HAP-1 (cell line): ENCODE data around the gene ZNF277.

Experiments used
- DNase-seq, 2 experiments: peaks; one replicate each; pipeline ENCODE4 v3.0.0-alpha.2; 2016 to 2020; ENCODE audit warnings: low spot score in 2 of 2
- H3K27me3 ChIP-seq: fragments of 250-450 bp; sonication (Bioruptor Pico); 2 replicates; pipeline ENCODE4 v1.5.1; 2020; ENCODE audit warnings: low read depth, mild to moderate bottlenecking, moderate library complexity
- H3K36me3 ChIP-seq: fragments of 250-450 bp; sonication (Bioruptor Pico); replicated peaks from 2 replicates; pipeline ENCODE4 v1.5.1; 2020; ENCODE audit warnings: mild to moderate bottlenecking
- H3K4me1 ChIP-seq: fragments of 250-450 bp; sonication (Bioruptor Pico); 2 replicates; pipeline ENCODE4 v1.5.1; 2020; ENCODE audit warnings: mild to moderate bottlenecking
- H3K4me3 ChIP-seq: fragments of 250-450 bp; sonication (Bioruptor Pico); 2 replicates; pipeline ENCODE4 v1.5.1; 2020; ENCODE audit warnings: mild to moderate bottlenecking, moderate library complexity
- H3K9me3 ChIP-seq: fragments of 250-450 bp; sonication (Bioruptor Pico); 2 replicates; pipeline ENCODE4 v1.5.1; 2020; ENCODE audit warnings: mild to moderate bottlenecking, moderate library complexity
- in situ Hi-C: fragments of 300-500 bp; cut with MboI; formaldehyde crosslinking; loops from 3 replicates; pipeline ENCODE4 v1.14.3; 2020; ENCODE audit warnings: low sequenced_read_pairs, inconsistent platforms, mixed read lengths

Gene ZNF277

GRCh38 chr7:112172870-112173567, 33.5 kb upstream of the ZNF277 start:
- H3K9me3 ChIP-seq: no peaks in the 10 kb centered on the region
- peaks cover 6% of the 10 kb centered on the region; the same call in 1 of the 2 replicates for H3K27me3 ChIP-seq
- in situ Hi-C loops: no loop called here
- H3K4me3 ChIP-seq: no peak overlapping the region
- no peaks in the 10 kb centered on the region for H3K36me3 ChIP-seq
- peaks cover 4% of the 10 kb centered on the region; the same call in 1 of the 2 replicates for H3K4me1 ChIP-seq
- DNase-seq: peak; percentile 26 to 56

DNA sequence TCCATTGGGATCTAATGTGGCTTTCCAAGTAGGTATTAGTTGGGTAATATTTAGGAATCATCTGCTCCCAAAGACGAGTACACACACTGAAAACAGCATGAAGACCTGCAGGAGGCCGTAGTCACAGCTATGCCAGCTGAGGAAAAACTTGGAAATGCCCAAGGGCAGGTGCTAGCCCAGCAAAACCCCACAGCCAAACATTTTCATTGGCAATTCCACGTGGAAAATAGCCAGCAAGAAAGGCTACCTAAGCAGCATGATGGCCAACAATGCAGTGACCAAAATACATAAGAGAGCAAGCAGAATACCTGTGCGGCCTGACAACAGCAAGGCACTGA, 33.0 kb upstream of the ZNF277 start:
- Histone ChIP-seq H3K27me3 (peaks cover 6% of the 10 kb centered on the region; the same call in 1 of the 2 replicates), H3K9me3 (no peaks in the 10 kb centered on the region), H3K4me1 (peaks cover 4% of the 10 kb centered on the region; the same call in 1 of the 2 replicates), H3K36me3 (no peaks in the 10 kb centered on the region), H3K4me3 (no peak overlapping the region)
- in situ Hi-C loops: no loop called here
- no peak for DNase-seq

- no peaks in the 10 kb centered on the region for H3K9me3 ChIP-seq
- no peak overlapping the region for H3K4me3 ChIP-seq
- peaks cover 6% of the 10 kb centered on the region; the same call in 1 of the 2 replicates for H3K27me3 ChIP-seq
- no peaks in the 10 kb centered on the region for H3K36me3 ChIP-seq
- in situ Hi-C loops: no loop called here
- peaks cover 4% of the 10 kb centered on the region; the same call in 1 of the 2 replicates for H3K4me1 ChIP-seq
- no peak for DNase-seq
Observed at GRCh38 chr7:112174192-112174591, 32.3 kb upstream of the ZNF277 start.

- Histone ChIP-seq H3K27me3 (peaks cover 11% of the 10 kb centered on the region; the same call in 1 of the 2 replicates), H3K4me3 (no peak overlapping the region), H3K9me3 (no peaks in the 10 kb centered on the region), H3K4me1 (peaks cover 4% of the 10 kb centered on the region; the same call in 1 of the 2 replicates), H3K36me3 (no peaks in the 10 kb centered on the region)
- DNase-seq: no peak
- in situ Hi-C loops: no loop called here
Observed at GRCh38 chr7:112176241-112176640, 30.3 kb upstream of the ZNF277 start.

- Histone ChIP-seq H3K4me3 (no peak overlapping the region), H3K36me3 (no peaks in the 10 kb centered on the region), H3K9me3 (no peaks in the 10 kb centered on the region), H3K4me1 (peaks cover 4% of the 10 kb centered on the region; the same call in 1 of the 2 replicates), H3K27me3 (peaks cover 11% of the 10 kb centered on the region; the same call in 1 of the 2 replicates)
- in situ Hi-C loops: no loop called here
- no peak for DNase-seq
Observed at GRCh38 chr7:112176693-112177415, 29.6 kb upstream of the ZNF277 start.

DNA sequence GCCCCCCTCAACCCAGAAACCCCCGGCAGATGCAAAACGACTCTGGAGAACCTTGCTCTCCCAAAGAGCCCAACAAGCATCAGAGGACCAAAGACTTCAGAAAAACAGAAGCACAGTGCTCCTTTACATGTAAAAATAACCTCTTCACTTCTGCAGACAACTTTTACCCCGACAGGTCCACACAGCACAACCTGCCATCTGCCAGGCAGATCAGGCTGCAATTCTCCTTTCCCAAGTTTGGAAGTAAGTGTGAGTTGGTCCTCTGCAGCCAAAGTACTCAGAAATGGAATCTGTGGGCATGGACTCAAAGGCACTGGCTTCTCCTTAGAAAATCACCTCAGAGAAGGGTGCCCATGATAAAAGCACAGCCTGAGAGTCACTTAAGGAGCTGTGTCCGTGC, 26.3 kb upstream of the ZNF277 start:
- in situ Hi-C loops: no loop called here
- Histone ChIP-seq H3K4me1 (peaks cover 10% of the 10 kb centered on the region), H3K27me3 (peaks cover 11% of the 10 kb centered on the region; the same call in 1 of the 2 replicates), H3K4me3 (no peak overlapping the region), H3K9me3 (no peaks in the 10 kb centered on the region), H3K36me3 (no peaks in the 10 kb centered on the region)
- DNase-seq: no peak

GRCh38 chr7:112182749-112183148, 23.7 kb upstream of the ZNF277 start:
- H3K27me3 ChIP-seq: peaks cover 5% of the 10 kb centered on the region; the same call in 1 of the 2 replicates
- in situ Hi-C loops: no loop called here
- DNase-seq: no peak
- no peaks in the 10 kb centered on the region for H3K36me3 ChIP-seq
- peaks cover 2% of the 10 kb centered on the region; the same call in 1 of the 2 replicates for H3K9me3 ChIP-seq
- peaks cover 10% of the 10 kb centered on the region for H3K4me1 ChIP-seq
- no peak overlapping the region for H3K4me3 ChIP-seq

- in situ Hi-C loops: no loop called here
- peaks cover 10% of the 10 kb centered on the region for H3K4me1 ChIP-seq
Observed at GRCh38 chr7:112183266-112183665, 23.2 kb upstream of the ZNF277 start.

GRCh38 chr7:112184455-112184854, 22.0 kb upstream of the ZNF277 start:
- Histone ChIP-seq H3K9me3 (peaks cover 2% of the 10 kb centered on the region; the same call in 1 of the 2 replicates), H3K4me1 (peaks cover 10% of the 10 kb centered on the region), H3K27me3 (peaks cover 13% of the 10 kb centered on the region; the same call in 1 of the 2 replicates), H3K4me3 (no peak overlapping the region), H3K36me3 (no peaks in the 10 kb centered on the region)
- in situ Hi-C loops: no loop called here
- DNase-seq: no peak

More at GRCh38 chr7:112183266-112183665, 23.2 kb upstream of the ZNF277 start:
- Histone ChIP-seq H3K36me3 (no peaks in the 10 kb centered on the region), H3K9me3 (peaks cover 2% of the 10 kb centered on the region; the same call in 1 of the 2 replicates), H3K27me3 (peaks cover 10% of the 10 kb centered on the region; the same call in 1 of the 2 replicates), H3K4me3 (no peak overlapping the region)
- peak in 1 of 2 experiments; percentile 12 for DNase-seq

- no peak overlapping the region for H3K4me3 ChIP-seq
- in situ Hi-C loops: no loop called here
- no peak for DNase-seq
- H3K27me3 ChIP-seq: 0 out of 2 replicates have a peak, but pooled peaks cover 7% of the 10 kb centered on the region
- peaks cover 10% of the 10 kb centered on the region for H3K4me1 ChIP-seq
- H3K9me3 ChIP-seq: peaks cover 2% of the 10 kb centered on the region; the same call in 1 of the 2 replicates
- H3K36me3 ChIP-seq: no peaks in the 10 kb centered on the region
Observed at GRCh38 chr7:112185005-112185834, 21.3 kb upstream of the ZNF277 start.

DNA sequence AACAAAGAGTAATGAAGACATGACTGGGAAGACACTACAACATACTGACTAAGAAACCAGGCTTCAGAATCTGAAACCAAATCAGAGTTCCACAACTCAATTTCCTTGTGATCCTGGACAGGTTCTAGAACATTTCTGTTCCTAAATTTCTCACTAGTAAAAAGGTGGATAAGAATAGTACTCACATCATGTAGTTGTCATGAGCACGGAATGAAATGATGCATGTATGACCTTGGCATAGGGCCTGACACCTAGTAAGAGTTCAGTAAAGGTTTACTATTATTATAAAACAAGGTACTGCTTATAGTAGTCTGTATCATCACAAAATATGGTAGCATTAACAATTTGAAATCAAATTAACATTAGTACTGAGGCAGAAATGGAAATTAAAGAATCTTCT, 20.2 kb upstream of the ZNF277 start:
- DNase-seq: no peak
- 0 out of 2 replicates have a peak, but pooled peaks cover 7% of the 10 kb centered on the region for H3K27me3 ChIP-seq
- no peak overlapping the region for H3K4me3 ChIP-seq
- H3K4me1 ChIP-seq: peaks cover 10% of the 10 kb centered on the region
- H3K36me3 ChIP-seq: no peaks in the 10 kb centered on the region
- H3K9me3 ChIP-seq: peaks cover 2% of the 10 kb centered on the region; the same call in 1 of the 2 replicates
- in situ Hi-C loops: no loop called here

- Histone ChIP-seq H3K9me3 (peaks cover 2% of the 10 kb centered on the region; the same call in 1 of the 2 replicates), H3K4me1 (peaks cover 3% of the 10 kb centered on the region)
- DNase-seq: no peak
Observed at GRCh38 chr7:112188257-112188656, 18.2 kb upstream of the ZNF277 start.

DNA sequence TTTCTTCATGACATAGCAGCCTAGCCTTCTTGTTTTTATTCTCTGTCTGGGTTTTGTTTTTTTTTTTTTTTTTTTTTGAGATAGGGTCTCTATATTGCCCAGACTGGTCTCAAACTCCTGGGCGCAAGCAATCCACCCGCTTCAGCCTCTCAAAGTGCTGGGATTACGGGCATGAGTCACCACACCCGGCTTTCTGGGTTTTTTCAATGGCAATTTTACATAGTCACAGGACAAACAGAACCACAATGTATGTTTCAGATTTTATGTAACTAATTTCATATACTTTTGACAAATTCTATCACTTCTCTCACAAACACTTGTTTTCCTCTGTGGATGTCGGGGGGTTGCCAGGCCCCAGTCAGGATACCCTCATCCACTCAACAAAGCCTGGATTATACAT, 16.8 kb upstream of the ZNF277 start:
- in situ Hi-C loops: no loop called here
- Histone ChIP-seq H3K4me3 (no peak overlapping the region), H3K36me3 (no peaks in the 10 kb centered on the region), H3K27me3 (0 out of 2 replicates have a peak, but pooled peaks cover 7% of the 10 kb centered on the region), H3K9me3 (peaks cover 2% of the 10 kb centered on the region; the same call in 1 of the 2 replicates), H3K4me1 (no peaks in the 10 kb centered on the region)
- no peak for DNase-seq

More at GRCh38 chr7:112188257-112188656, 18.2 kb upstream of the ZNF277 start:
- H3K27me3 ChIP-seq: 0 out of 2 replicates have a peak, but pooled peaks cover 7% of the 10 kb centered on the region
- in situ Hi-C loops: no loop called here
- no peak overlapping the region for H3K4me3 ChIP-seq
- no peaks in the 10 kb centered on the region for H3K36me3 ChIP-seq
